ENCODE results near the gene ALPL. TPM values are rescaled to one million over a fixed set of nuclear protein-coding genes. Genes with fewer than 3 reads are reported as not detected.

Gene ALPL
- total and polyA plus RNA-seq, 2 donors: 0.90 to 3.8 TPM

- WGBS: 96% methylated on average over 6 of the region's 6 CpGs
- no peaks in the 10 kb centered on the region for H3K4me1 ChIP-seq (ENCODE audit: control insufficient read depth in 2 of 2, insufficient read depth in 2 of 2, low read length in 2 of 2)
- H3K9me3 ChIP-seq (ENCODE audit: control insufficient read depth in 2 of 2, insufficient read depth in 1 of 2, low read length in 1 of 2): no peaks in the 10 kb centered on the region
- H3K27me3 ChIP-seq (ENCODE audit: control insufficient read depth in 2 of 2, insufficient read depth in 1 of 2, low read length in 1 of 2): peaks cover 0 to 11% of the 10 kb centered on the region in 2 donors
- no peak for DNase-seq (ENCODE audit: low read depth in 6 of 9, low spot score in 9 of 9)
- no peak overlapping the region for H3K4me3 ChIP-seq (ENCODE audit: low read length in 2 of 2)
- no peak overlapping the region for H3K27ac ChIP-seq (ENCODE audit: low read depth in 1 of 2, low read length in 1 of 2)
- H3K36me3 ChIP-seq (ENCODE audit: control insufficient read depth in 2 of 2, insufficient read depth in 2 of 2, low read length in 1 of 2): no peaks in the 10 kb centered on the region
Observed at GRCh38 chr1:21543598-21543997, 34.4 kb downstream of the ALPL start.

DNA sequence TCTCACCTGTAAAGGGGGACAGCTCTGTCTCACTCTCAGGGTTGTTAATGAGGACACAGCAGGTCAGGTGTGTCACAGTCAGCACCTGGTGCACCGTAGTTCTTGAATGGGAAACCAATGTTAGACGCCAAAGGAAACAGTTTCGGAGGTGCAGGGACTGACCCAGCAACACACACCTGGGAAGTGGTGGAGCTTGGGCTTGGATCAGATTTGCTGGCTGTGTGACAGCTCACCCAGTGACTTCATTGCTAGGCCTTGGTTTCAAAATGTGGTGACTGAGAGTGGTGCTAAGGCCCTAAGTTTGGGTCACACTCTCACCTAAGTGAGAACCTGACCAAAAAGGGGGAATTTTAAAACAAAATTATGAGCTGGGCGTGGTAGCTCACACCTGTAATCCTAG, 34.9 kb downstream of the ALPL start:
- Histone ChIP-seq H3K9me3 (ENCODE audit: control insufficient read depth in 2 of 2, insufficient read depth in 1 of 2, low read length in 1 of 2) (no peaks in the 10 kb centered on the region), H3K27me3 (ENCODE audit: control insufficient read depth in 2 of 2, insufficient read depth in 1 of 2, low read length in 1 of 2) (peaks cover 0 to 8% of the 10 kb centered on the region in 2 donors), H3K27ac (ENCODE audit: low read depth in 1 of 2, low read length in 1 of 2) (no peak overlapping the region), H3K4me3 (ENCODE audit: low read length in 2 of 2) (no peak overlapping the region), H3K36me3 (ENCODE audit: control insufficient read depth in 2 of 2, insufficient read depth in 2 of 2, low read length in 1 of 2) (no peaks in the 10 kb centered on the region), H3K4me1 (ENCODE audit: control insufficient read depth in 2 of 2, insufficient read depth in 2 of 2, low read length in 2 of 2) (no peaks in the 10 kb centered on the region)
- 89% methylated on average over 4 of the region's 4 CpGs for WGBS
- DNase-seq (ENCODE audit: low read depth in 6 of 9, low spot score in 9 of 9): no peak

- Histone ChIP-seq H3K27ac (ENCODE audit: low read depth in 1 of 2, low read length in 1 of 2) (no peak overlapping the region), H3K36me3 (ENCODE audit: control insufficient read depth in 2 of 2, insufficient read depth in 2 of 2, low read length in 1 of 2) (no peaks in the 10 kb centered on the region), H3K9me3 (ENCODE audit: control insufficient read depth in 2 of 2, insufficient read depth in 1 of 2, low read length in 1 of 2) (no peaks in the 10 kb centered on the region), H3K4me3 (ENCODE audit: low read length in 2 of 2) (no peak overlapping the region), H3K27me3 (ENCODE audit: control insufficient read depth in 2 of 2, insufficient read depth in 1 of 2, low read length in 1 of 2) (peaks cover 0 to 3% of the 10 kb centered on the region in 2 donors), H3K4me1 (ENCODE audit: control insufficient read depth in 2 of 2, insufficient read depth in 2 of 2, low read length in 2 of 2) (no peaks in the 10 kb centered on the region)
- DNase-seq (ENCODE audit: low read depth in 6 of 9, low spot score in 9 of 9): no peak
- 94% methylated on average over 11 of the region's 11 CpGs for WGBS
Observed at GRCh38 chr1:21546122-21546825, 37.1 kb downstream of the ALPL start.

DNA sequence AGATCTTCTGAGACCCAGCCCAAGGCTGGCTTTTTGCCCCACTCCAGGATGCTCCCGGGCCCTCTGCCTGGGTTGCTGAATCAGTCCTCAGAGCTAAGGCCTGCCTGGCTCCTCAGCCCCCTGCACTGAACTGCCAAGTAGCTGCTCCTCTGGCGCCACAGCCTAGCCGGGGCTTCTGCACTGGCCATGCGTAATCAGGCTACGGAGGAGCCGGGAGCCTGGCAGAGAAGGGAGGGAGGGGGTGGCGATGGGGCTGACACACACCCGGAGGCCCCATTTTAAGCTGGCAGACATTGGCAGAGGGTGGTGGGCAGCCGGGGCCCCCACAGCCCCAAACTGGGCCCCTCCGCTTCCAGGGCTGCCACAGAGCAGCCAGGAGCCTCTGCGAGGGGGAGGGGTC, 38.7 kb downstream of the ALPL start:
- DNase-seq (ENCODE audit: low read depth in 6 of 9, low spot score in 9 of 9): no peak
- Histone ChIP-seq H3K4me1 (ENCODE audit: control insufficient read depth in 2 of 2, insufficient read depth in 2 of 2, low read length in 2 of 2) (no peaks in the 10 kb centered on the region), H3K27ac (ENCODE audit: low read depth in 1 of 2, low read length in 1 of 2) (no peak overlapping the region), H3K36me3 (ENCODE audit: control insufficient read depth in 2 of 2, insufficient read depth in 2 of 2, low read length in 1 of 2) (no peaks in the 10 kb centered on the region), H3K4me3 (ENCODE audit: low read length in 2 of 2) (no peak overlapping the region), H3K27me3 (ENCODE audit: control insufficient read depth in 2 of 2, insufficient read depth in 1 of 2, low read length in 1 of 2) (peaks cover 0 to 3% of the 10 kb centered on the region in 2 donors), H3K9me3 (ENCODE audit: control insufficient read depth in 2 of 2, insufficient read depth in 1 of 2, low read length in 1 of 2) (no peaks in the 10 kb centered on the region)
- WGBS: 92% methylated on average over 11 of the region's 11 CpGs

DNA sequence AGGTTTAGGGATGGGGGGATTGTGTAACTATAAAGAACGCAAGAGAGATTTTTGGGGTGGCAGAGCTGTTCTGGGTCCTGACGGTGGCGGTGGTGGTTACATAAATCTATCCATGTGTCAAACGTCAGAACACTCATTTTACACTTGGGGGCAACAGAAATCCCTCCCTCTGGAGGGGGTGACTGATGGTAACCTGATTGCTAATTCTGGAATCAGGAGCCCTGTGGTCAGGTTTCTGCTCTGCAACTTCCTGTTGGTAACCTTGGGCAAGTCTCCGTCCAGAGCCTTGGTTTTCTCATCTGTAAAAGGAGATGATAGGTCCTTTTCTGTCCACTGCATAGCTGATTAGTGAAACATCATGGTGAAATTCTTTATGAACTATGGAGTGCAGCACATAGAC, 40.9 kb downstream of the ALPL start:
- H3K27me3 ChIP-seq (ENCODE audit: control insufficient read depth in 2 of 2, insufficient read depth in 1 of 2, low read length in 1 of 2): peaks cover 0 to 8% of the 10 kb centered on the region in 2 donors
- no peaks in the 10 kb centered on the region for H3K4me1 ChIP-seq (ENCODE audit: control insufficient read depth in 2 of 2, insufficient read depth in 2 of 2, low read length in 2 of 2)
- 14% methylated on average over 5 of the region's 5 CpGs for WGBS
- no peak overlapping the region for H3K27ac ChIP-seq (ENCODE audit: low read depth in 1 of 2, low read length in 1 of 2)
- no peaks in the 10 kb centered on the region for H3K36me3 ChIP-seq (ENCODE audit: control insufficient read depth in 2 of 2, insufficient read depth in 2 of 2, low read length in 1 of 2)
- H3K4me3 ChIP-seq (ENCODE audit: low read length in 2 of 2): no peak overlapping the region
- no peak for DNase-seq (ENCODE audit: low read depth in 6 of 9, low spot score in 9 of 9)
- H3K9me3 ChIP-seq (ENCODE audit: control insufficient read depth in 2 of 2, insufficient read depth in 1 of 2, low read length in 1 of 2): no peaks in the 10 kb centered on the region

GRCh38 chr1:21550866-21551475, 41.7 kb downstream of the ALPL start:
- H3K36me3 ChIP-seq (ENCODE audit: control insufficient read depth in 2 of 2, insufficient read depth in 2 of 2, low read length in 1 of 2): no peaks in the 10 kb centered on the region
- no peak for DNase-seq (ENCODE audit: low read depth in 6 of 9, low spot score in 9 of 9)
- 87% methylated on average over 12 of the region's 12 CpGs for WGBS
- no peaks in the 10 kb centered on the region for H3K9me3 ChIP-seq (ENCODE audit: control insufficient read depth in 2 of 2, insufficient read depth in 1 of 2, low read length in 1 of 2)
- H3K4me3 ChIP-seq (ENCODE audit: low read length in 2 of 2): no peak overlapping the region
- no peaks in the 10 kb centered on the region for H3K4me1 ChIP-seq (ENCODE audit: control insufficient read depth in 2 of 2, insufficient read depth in 2 of 2, low read length in 2 of 2)
- no peak overlapping the region for H3K27ac ChIP-seq (ENCODE audit: low read depth in 1 of 2, low read length in 1 of 2)
- peaks cover 0 to 8% of the 10 kb centered on the region in 2 donors for H3K27me3 ChIP-seq (ENCODE audit: control insufficient read depth in 2 of 2, insufficient read depth in 1 of 2, low read length in 1 of 2)

DNA sequence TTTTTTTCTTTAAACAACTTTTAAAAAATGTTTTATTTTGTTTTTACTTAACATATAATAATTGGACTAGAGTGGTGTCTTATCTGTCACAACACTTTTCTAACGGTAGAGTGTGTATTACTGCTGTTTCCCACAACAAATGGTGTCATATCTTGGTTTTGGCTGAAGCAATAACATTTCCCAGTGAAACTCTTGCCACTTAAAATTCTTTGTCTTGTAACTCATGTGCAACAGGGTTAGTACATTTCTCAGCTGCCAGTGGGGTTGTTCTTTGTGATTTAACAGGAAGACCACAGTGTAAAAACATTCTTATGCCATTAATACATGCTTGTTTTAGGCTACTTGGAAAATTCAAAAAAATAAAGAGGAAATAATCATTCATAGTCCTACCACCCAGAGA, 43.5 kb downstream of the ALPL start:
- Histone ChIP-seq H3K36me3 (ENCODE audit: control insufficient read depth in 2 of 2, insufficient read depth in 2 of 2, low read length in 1 of 2) (no peaks in the 10 kb centered on the region), H3K27ac (ENCODE audit: low read depth in 1 of 2, low read length in 1 of 2) (no peak overlapping the region), H3K4me1 (ENCODE audit: control insufficient read depth in 2 of 2, insufficient read depth in 2 of 2, low read length in 2 of 2) (no peaks in the 10 kb centered on the region), H3K27me3 (ENCODE audit: control insufficient read depth in 2 of 2, insufficient read depth in 1 of 2, low read length in 1 of 2) (peaks cover 0 to 8% of the 10 kb centered on the region in 2 donors), H3K4me3 (ENCODE audit: low read length in 2 of 2) (no peak overlapping the region), H3K9me3 (ENCODE audit: control insufficient read depth in 2 of 2, insufficient read depth in 1 of 2, low read length in 1 of 2) (no peaks in the 10 kb centered on the region)
- DNase-seq (ENCODE audit: low read depth in 6 of 9, low spot score in 9 of 9): no peak
- WGBS: 7% methylated on average over 1 of the region's 1 CpG

- no peak overlapping the region for H3K27ac ChIP-seq (ENCODE audit: low read depth in 1 of 2, low read length in 1 of 2)
- H3K36me3 ChIP-seq (ENCODE audit: control insufficient read depth in 2 of 2, insufficient read depth in 2 of 2, low read length in 1 of 2): no peaks in the 10 kb centered on the region
- DNase-seq (ENCODE audit: low read depth in 6 of 9, low spot score in 9 of 9): peak in 1 of 9 donors; percentile 2
- 30% methylated on average over 8 of the region's 8 CpGs for WGBS
- peaks cover 0 to 8% of the 10 kb centered on the region in 2 donors for H3K27me3 ChIP-seq (ENCODE audit: control insufficient read depth in 2 of 2, insufficient read depth in 1 of 2, low read length in 1 of 2)
- H3K9me3 ChIP-seq (ENCODE audit: control insufficient read depth in 2 of 2, insufficient read depth in 1 of 2, low read length in 1 of 2): no peaks in the 10 kb centered on the region
- no peaks in the 10 kb centered on the region for H3K4me1 ChIP-seq (ENCODE audit: control insufficient read depth in 2 of 2, insufficient read depth in 2 of 2, low read length in 2 of 2)
- no peak overlapping the region for H3K4me3 ChIP-seq (ENCODE audit: low read length in 2 of 2)
Observed at GRCh38 chr1:21553116-21553926, 44.1 kb downstream of the ALPL start.
